GM21447 (cell line): ENCODE results near the gene AREG.
"Not testable (repeated sequence)": the region's sequence is repeated elsewhere in the genome, so short reads cannot be mapped to it uniquely, and the experiment has no call there.

ENCODE experiments used
- ATAC-seq: cut with Tn5 transposase; IDR thresholded peaks from one replicate; pipeline ENCODE4 v1.9.1; 2021; ENCODE audit not compliant: unreplicated experiment

The AREG gene

DNA sequence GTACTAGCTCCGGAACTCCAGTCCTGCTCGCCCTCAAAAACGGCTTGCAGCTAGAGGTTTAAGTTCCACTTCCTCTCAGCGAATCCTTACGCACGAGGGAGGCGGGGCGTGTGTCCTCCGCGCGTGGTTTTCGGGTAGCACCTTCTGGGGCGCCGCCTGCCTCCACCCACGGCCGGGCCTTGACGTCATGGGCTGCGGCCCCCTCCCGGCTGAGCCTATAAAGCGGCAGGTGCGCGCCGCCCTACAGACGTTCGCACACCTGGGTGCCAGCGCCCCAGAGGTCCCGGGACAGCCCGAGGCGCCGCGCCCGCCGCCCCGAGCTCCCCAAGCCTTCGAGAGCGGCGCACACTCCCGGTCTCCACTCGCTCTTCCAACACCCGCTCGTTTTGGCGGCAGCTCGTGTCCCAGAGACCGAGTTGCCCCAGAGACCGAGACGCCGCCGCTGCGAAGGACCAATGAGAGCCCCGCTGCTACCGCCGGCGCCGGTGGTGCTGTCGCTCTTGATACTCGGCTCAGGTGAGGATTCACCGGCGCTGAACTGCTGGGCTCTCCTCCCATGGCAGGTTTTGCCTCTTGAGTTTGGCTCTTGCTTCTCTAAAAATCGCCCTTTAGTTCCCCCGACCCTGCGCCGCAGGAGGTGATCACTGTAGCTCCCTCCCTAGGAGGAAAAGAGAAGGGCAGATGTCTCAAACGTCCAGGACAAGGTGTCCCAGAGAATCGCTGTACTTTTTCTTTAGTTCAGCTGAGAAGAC is at the start of gene AREG:
TSS of gene AREG (plus strand) at position 246 of the 752 bp plus-strand sequence. CDS start at position 456, 210 bp downstream.
- ATAC-seq = peak; percentile 90

DNA sequence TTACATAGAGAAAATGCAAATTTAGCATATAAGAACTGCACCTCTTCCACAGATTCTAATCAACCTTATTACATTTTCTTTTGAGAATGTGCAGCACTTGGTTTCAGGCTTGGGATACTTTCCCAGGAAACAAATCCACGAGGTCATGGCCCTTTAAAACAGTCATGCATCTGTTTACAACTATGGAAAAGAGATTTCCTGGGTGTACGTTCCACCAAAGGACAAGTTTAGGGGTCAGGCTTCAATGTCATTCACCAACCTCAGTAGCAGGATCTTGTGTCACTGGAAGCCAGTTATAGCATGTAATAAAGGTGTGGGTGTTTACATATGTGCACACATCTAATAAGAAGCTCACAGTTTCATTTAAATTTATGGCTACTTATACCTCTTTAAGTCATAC is 49.3 kb upstream of the AREG start:
- no peak for ATAC-seq

DNA sequence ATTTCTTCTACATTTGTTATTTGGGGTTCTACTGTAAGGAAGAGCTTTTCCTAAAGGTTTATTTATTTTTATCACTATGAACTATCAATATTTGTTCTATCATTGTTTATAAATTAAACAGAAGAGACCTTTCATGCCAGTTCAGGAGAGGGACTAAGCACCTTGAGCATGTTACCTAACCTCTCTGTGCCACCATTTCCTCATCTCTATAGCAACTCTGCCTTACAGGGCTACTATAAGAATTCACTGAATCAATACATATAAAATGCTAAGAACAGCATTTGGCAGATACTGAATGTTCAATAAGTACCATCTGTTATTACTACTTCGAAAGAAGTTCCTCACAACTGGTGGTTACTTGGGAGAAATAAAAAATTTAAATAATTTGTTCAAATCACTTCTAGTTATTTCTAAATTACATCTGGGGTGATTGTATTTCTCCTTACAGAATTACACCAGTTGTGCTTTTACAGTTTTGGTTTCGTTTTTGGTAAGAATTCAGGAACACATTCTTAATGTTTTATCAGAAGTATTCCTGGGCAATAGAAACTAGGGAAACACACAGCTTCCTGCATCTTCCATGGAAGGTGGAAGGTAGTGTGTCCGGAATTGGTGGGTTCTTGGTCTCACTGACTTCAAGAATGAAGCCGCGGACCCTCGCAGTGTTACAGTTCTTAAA is 47.0 kb upstream of the AREG start:
- ATAC-seq = no peak

- not testable (repeated sequence) for ATAC-seq
Observed at GRCh38 chr4:74398894-74399589, 45.9 kb upstream of the AREG start.

DNA sequence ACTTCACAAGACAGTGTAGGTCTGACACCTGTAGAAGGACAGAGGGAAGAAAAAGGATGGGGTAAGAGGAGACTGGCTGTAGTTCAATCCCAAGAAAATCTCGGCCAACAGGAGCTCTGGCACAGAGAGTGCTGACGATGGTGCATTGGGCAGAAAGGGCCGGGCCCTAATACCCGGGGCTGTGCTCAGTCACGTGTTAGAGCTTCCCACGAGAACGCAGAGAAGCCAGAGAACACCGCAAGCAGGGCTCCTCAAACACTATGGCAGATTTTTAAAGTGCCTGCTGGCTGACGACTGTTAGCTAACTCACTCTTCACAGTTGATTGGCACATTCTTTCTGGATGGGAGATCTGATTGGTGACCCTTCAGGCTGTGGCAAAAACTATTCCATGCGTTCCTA is 44.5 kb upstream of the AREG start:
- no peak for ATAC-seq

DNA sequence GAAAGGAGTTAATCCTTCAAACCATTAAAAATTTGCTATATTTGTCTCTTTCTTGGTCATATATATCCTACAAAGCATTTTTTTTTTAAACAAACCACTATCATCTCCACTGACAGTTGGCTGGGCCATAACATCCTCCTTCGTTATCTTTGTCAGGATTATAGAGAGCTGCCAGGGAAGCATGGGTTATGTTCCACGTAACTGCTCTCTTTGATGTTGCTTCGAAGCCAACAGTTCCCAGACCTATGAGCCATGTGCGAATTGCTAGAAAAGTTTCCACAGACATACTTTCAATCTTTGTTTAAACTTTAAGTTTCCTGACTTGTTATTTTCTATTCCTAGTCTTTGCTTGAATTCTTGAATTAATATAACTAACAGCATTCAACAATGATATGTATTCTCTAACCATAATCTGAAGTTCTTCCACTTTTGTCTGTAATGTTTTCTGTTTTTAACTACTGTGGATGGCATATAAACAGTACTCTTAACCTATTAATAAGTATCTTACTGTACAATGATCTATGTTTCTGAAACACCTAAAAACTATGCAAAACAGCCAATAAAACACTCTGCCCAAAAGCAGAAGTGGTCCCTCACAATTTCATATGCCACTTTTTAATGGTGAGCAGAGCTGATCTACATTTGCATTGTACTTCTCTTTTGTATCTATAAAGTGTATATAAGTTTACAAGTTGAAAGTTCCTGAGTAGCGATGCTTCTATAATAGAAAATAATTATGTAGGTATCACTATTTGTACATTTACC is 42.1 kb upstream of the AREG start:
- ATAC-seq = peak; percentile 95

- no peak for ATAC-seq
Observed at GRCh38 chr4:74407891-74408290, 37.0 kb upstream of the AREG start.

DNA sequence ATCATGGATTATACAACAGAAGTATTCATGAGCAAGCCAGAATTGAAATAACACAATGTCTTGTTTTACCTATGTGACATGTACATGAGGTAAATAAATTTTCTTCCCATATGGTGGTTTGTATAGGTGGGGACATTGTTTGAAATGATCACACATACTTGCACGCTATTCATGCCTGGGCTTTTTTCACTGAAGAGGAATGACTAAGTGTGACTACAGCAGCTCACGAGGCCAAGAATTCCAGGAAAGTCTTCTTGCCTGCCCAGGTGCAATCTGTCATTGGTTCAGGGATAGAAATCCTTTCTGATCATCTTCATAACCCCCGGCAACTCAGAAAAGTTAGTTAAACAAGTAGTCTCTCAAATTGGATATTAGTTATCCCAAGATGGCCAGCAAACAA is 36.3 kb upstream of the AREG start:
- no peak for ATAC-seq

GRCh38 chr4:74410272-74410671 is 34.7 kb upstream of the AREG start:
- ATAC-seq = no peak

DNA sequence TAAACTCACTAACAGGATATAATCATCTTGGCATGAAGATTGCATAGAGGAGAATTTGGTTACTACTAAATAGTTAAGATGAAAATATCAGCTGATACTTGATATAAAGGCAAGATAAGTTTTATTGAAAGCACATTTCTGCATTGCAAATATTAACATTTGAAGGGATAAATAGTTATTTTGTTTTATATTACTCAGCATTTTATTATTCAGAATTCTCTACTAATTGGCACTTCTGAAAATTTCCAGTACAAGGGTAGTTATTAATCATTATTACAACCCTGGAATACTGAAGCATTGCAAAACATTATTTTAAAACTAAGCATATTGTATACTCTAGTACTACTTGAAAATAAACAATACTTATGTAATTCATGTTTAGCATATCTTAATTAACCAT is 32.7 kb upstream of the AREG start:
- ATAC-seq = no peak

GRCh38 chr4:74413265-74413664 is 31.7 kb upstream of the AREG start:
- ATAC-seq = no peak

- no peak for ATAC-seq
Observed at GRCh38 chr4:74414149-74414809, 30.7 kb upstream of the AREG start.

DNA sequence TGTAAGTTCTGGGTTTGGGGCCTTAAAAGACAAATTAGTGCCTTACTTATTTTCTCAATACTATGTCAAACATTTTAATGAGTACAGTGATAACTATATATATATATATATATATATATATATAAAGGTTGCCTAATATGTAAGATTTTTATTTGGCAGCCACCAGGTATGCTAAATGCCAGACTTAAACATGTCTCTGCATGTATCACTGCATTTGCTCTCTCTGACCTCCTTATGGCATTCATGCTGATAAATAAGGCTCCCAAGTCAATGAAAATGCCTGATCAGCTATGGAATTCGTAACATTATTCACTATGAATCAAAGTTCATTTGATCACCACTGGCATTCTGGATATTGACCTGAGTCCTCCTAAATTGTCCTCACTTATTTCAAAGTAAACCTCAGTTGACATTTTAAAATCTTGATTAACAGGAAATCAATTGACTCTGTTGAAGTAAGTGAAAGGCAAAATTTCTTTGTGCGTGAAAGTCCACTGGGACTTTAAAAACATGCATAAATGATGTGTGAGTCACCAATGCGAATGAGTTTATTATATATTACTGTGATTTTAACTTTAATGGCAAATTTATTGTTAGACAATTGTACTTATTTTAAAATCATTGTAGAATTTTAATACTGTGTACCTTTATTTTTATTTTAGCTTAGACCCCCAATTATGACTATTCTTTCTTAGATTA is 29.2 kb upstream of the AREG start:
- ATAC-seq = no peak

- no peak for ATAC-seq
Observed at GRCh38 chr4:74418063-74418670, 26.8 kb upstream of the AREG start.

DNA sequence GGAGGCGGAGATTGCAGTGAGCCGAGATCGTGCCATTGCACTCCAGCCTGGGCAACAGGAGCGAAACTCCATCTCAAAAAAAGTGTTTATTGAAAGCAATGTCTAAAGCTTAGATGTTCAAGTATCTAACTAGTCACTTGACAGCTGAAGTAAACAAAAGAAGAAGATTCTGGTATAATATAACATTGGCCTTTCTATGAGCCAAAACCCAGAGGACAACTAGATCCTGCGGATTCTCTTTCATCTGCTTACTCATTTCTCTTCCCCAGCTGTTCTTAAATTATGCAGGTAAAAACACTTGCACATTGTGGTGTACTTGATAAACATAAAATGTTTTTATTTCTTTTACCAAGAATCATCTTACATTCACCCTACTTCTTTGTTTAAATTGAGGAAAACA is 24.1 kb upstream of the AREG start:
- ATAC-seq = no peak

DNA sequence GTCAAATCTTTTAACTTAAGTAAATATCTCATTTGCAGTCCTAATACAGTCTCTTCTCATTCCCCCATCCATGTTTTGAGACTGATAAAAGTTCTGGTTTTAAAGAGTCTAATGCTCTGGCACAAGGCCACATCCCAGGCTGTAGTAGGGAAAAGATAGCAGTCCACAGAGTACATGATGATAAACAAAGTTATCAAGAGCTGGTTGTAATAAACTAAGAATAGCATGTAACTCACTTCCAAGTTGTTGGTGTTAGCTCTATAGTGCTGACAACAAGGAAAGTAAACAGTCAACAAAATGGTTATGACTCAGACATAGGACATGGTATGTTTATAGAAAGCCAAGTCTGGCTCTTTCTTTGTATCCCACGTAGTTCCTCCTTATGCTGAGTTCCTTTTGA is 21.8 kb upstream of the AREG start:
- ATAC-seq = no peak

DNA sequence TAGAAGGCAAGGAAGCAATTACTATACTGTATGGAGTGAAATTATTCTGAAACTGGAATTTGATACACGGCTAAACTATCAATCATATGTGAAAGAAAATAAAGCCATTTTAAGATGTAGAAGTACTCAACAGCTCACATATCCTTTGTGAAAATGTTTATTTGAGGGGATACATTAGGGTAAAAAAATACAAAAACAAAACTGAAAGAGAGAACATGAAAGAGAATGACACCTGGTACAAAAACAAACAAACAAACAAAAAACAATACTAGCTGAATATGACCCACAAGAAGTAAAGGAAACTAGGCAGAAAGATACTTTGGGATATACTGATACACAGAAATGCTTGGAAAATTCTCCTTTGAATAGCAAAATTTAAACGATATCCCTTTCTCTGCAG is 20.8 kb upstream of the AREG start:
- no peak for ATAC-seq

DNA sequence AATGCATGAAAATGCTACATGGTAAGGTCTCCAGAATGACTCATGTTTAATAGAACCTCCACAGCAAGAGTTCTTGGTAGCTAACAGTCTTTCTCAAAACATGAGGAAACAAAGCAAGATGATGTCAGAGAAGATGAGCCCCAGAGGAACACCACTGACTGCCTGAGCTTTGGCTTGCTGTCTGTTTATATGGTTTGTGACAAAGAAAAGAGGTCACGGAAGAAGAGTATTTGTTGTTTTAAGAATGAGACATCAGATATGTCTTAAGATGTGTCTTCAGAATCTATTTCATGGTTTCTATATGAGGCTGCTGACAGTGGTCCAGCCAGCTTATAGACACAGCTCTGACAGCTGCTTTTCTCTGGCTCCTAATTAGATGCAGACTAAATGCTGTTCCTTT is 18.8 kb upstream of the AREG start:
- ATAC-seq = no peak

DNA sequence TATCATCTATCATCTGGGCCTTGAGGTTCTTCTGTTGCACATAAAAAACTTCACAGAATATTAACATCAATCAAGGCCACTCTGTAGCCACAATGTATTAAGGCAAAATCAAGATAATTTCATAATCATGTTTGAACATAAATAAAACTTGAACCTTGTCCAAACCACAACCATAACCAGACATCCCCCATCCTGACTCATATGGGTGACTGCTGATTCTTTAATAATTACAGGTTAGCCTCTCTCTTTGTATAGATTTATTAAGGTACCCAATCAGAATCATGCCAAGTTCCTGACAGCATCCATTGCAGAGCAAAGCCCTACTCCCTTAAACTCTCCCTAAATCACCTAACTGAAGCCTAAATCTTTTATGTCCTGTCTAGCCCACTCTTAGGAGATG is 16.7 kb upstream of the AREG start:
- no peak for ATAC-seq
